Adrenal gland (tissue), 5 donors: ENCODE results near the gene SPTLC1.

Experiments
- CTCF ChIP-seq, 6 experiments: fragments of 450-650 bp in 4 of 6; fragments of 200-600 bp in 2 of 6; sonication (generic) in 1 of 6; IDR thresholded peaks; 1 replicate in 5 of 6; 2 replicates in 1 of 6; pipeline versions ENCODE4 v1.5.1 to v1.8.0; 2016 to 2021; ENCODE audit warnings: antibody characterized with exemption in 6 of 6, mild to moderate bottlenecking in 2 of 6, moderate library complexity in 1 of 6
- POLR2A ChIP-seq, 2 donors: fragments of 450-650 bp; IDR thresholded peaks; one replicate each; pipeline ENCODE4 v1.6.1; 2017; ENCODE audit warnings: antibody characterized with exemption in 2 of 2, mild to moderate bottlenecking in 2 of 2, moderate library complexity in 1 of 2
- donor health status: DM: no; HTN: no; CAD: no.

- TF ChIP-seq POLR2A (IDR thresholded peaks at IDR 0.05) (no peak), CTCF (IDR thresholded peaks at IDR 0.05) (no peak)
Measured at GRCh38 chr9:92132501-92132900, 17.3 kb upstream of the SPTLC1 start.
